Measurements from ENCODE around the gene ITGA1.

- TF ChIP-seq, protein P1, sequence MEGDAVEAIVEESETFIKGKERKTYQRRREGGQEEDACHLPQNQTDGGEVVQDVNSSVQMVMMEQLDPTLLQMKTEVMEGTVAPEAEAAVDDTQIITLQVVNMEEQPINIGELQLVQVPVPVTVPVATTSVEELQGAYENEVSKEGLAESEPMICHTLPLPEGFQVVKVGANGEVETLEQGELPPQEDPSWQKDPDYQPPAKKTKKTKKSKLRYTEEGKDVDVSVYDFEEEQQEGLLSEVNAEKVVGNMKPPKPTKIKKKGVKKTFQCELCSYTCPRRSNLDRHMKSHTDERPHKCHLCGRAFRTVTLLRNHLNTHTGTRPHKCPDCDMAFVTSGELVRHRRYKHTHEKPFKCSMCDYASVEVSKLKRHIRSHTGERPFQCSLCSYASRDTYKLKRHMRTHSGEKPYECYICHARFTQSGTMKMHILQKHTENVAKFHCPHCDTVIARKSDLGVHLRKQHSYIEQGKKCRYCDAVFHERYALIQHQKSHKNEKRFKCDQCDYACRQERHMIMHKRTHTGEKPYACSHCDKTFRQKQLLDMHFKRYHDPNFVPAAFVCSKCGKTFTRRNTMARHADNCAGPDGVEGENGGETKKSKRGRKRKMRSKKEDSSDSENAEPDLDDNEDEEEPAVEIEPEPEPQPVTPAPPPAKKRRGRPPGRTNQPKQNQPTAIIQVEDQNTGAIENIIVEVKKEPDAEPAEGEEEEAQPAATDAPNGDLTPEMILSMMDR (conservative IDR thresholded peaks at IDR 0.05): no peak
- no peak for TF ChIP-seq ZFX (IDR thresholded peaks at IDR 0.05)
Measured at GRCh38 chr5:52807723-52808122, 20.0 kb downstream of the ITGA1 start.
